HepG2 (cell line): ENCODE results near the gene GPS1. TPM values are rescaled to one million over a fixed set of nuclear protein-coding genes. Genes with fewer than 3 reads are reported as not detected.

Experiments used
- ELF1 ChIP-seq: sonication (generic); formaldehyde crosslinking; IDR thresholded peaks from 2 replicates; pipeline ENCODE4 v1.4.0; 2020; ENCODE audit warnings: missing genetic modification reagents
- FLYWCH1 ChIP-seq: sonication (generic); formaldehyde crosslinking; IDR thresholded peaks from 2 replicates; pipeline ENCODE4 v1.8.1; 2023; ENCODE audit warnings: mild to moderate bottlenecking, missing genetic modification reagents
- FOSL2 ChIP-seq: sonication (generic); formaldehyde crosslinking; IDR thresholded peaks from 2 replicates; pipeline ENCODE4 v1.4.0; 2020; ENCODE audit warnings: missing genetic modification reagents
- FOXO1 ChIP-seq: sonication (generic); formaldehyde crosslinking; IDR thresholded peaks from 2 replicates; pipeline ENCODE4 v1.4.0; 2020; ENCODE audit warnings: missing genetic modification reagents
- GABPB1 ChIP-seq: IDR thresholded peaks from 2 replicates; pipeline ENCODE4 v1.6.1; 2016; ENCODE audit warnings: mild to moderate bottlenecking, missing genetic modification reagents, moderate library complexity, missing compliant biosample characterization
- HOXA7 ChIP-seq: sonication (generic); formaldehyde crosslinking; IDR thresholded peaks from 2 replicates; pipeline ENCODE4 v1.8.1; 2022; ENCODE audit warnings: mild to moderate bottlenecking, missing genetic modification reagents, moderate library complexity
- NFE2 ChIP-seq: sonication (generic); formaldehyde crosslinking; IDR thresholded peaks from 2 replicates; pipeline ENCODE4 v1.4.0; 2020; ENCODE audit warnings: missing genetic modification reagents
- NFRKB ChIP-seq: fragments of 450-650 bp; IDR thresholded peaks from 2 replicates; pipeline ENCODE4 v1.6.1; 2017
- PBX2 ChIP-seq: IDR thresholded peaks from 2 replicates; pipeline ENCODE4 v1.6.1; 2016; ENCODE audit warnings: control low read depth
- PHF5A ChIP-seq: IDR thresholded peaks from one replicate; pipeline ENCODE4 v1.6.1; 2018; ENCODE audit warnings: low read depth, missing genetic modification reagents; ENCODE audit not compliant: unreplicated experiment
- SETDB1 ChIP-seq: sonication (generic); formaldehyde crosslinking; IDR thresholded peaks from 2 replicates; pipeline ENCODE4 v1.5.1; 2020; ENCODE audit warnings: missing genetic modification reagents, mild to moderate bottlenecking, borderline replicate concordance
- SP140L ChIP-seq: sonication (generic); formaldehyde crosslinking; IDR thresholded peaks from 2 replicates; pipeline ENCODE4 v1.4.0; 2020; ENCODE audit warnings: missing genetic modification reagents, borderline replicate concordance
- XBP1 ChIP-seq: sonication (generic); formaldehyde crosslinking; IDR thresholded peaks from 2 replicates; pipeline ENCODE4 v1.5.0; 2020; ENCODE audit warnings: missing genetic modification reagents
- ZFP37 ChIP-seq: sonication (generic); formaldehyde crosslinking; IDR thresholded peaks from 2 replicates; pipeline ENCODE4 v1.4.0; 2020; ENCODE audit warnings: missing genetic modification reagents, borderline replicate concordance
- ZGPAT ChIP-seq: IDR thresholded peaks from 2 replicates; pipeline ENCODE4 v1.6.1; 2016; ENCODE audit warnings: mild to moderate bottlenecking
- ZNF382 ChIP-seq: sonication (generic); formaldehyde crosslinking; IDR thresholded peaks from 2 replicates; pipeline ENCODE4 v1.5.0; 2020; ENCODE audit warnings: missing genetic modification reagents, mild to moderate bottlenecking, borderline replicate concordance
- ZNF530 ChIP-seq: sonication (generic); formaldehyde crosslinking; IDR thresholded peaks from 2 replicates; pipeline ENCODE4 v1.5.0; 2020; ENCODE audit warnings: low read depth, mild to moderate bottlenecking, missing genetic modification reagents
- ZNF629 ChIP-seq: sonication (generic); formaldehyde crosslinking; conservative IDR thresholded peaks from 2 replicates; pipeline ENCODE4 v1.5.0; 2020; ENCODE audit warnings: missing genetic modification reagents
- ZNF7 ChIP-seq: IDR thresholded peaks from 2 replicates; pipeline ENCODE4 v1.6.1; 2016; ENCODE audit warnings: missing biosample characterization, missing genetic modification reagents
- ZNF737 ChIP-seq: sonication (generic); formaldehyde crosslinking; IDR thresholded peaks from 2 replicates; pipeline ENCODE4 v1.5.0; 2020; ENCODE audit warnings: missing genetic modification reagents, mild to moderate bottlenecking, borderline replicate concordance
- ZSCAN12 ChIP-seq: sonication (generic); formaldehyde crosslinking; IDR thresholded peaks from 2 replicates; pipeline ENCODE4 v1.9.0; 2021; ENCODE audit warnings: mild to moderate bottlenecking, missing genetic modification reagents
- ZUFSP ChIP-seq: sonication (generic); formaldehyde crosslinking; IDR thresholded peaks from 2 replicates; pipeline ENCODE4 v1.9.0; 2021; ENCODE audit warnings: missing genetic modification reagents, mild to moderate bottlenecking, borderline replicate concordance
- polyA plus RNA-seq, 8 experiments: library from polyadenylated mRNA; depleted of rRNA in 3 of 8; stranded (reverse) in 7 of 8; unstranded in 1 of 8; fragments of >200 nt; fragmentation: Illumina TruSeq in 4 of 8; extraction: Trizol in 4 of 8; gene quantifications; 2 replicates each; pipeline versions ENCODE4 v1.2.1 to v1.2.3, GENCODE V29; 2011 to 2016; ENCODE audit warnings: low read depth in 4 of 8, missing spikeins in 1 of 8, mixed read lengths in 1 of 8; ENCODE audit not compliant: insufficient read depth in 1 of 8
- total RNA-seq, 5 experiments: library from RNA; depleted of rRNA; stranded (reverse); fragments of >200 nt; fragmentation: Illumina TruSeq; extraction: Trizol; gene quantifications; 2 replicates each; pipeline ENCODE4 v1.2.3, GENCODE V29; 2016; ENCODE audit warnings: low read depth in 1 of 5
- TF ChIP-seq, protein P1 (sequence below): sonication (generic); formaldehyde crosslinking; IDR thresholded peaks from 2 replicates; pipeline ENCODE4 v1.4.0; 2020; ENCODE audit warnings: missing genetic modification reagents, borderline replicate concordance
- TF ChIP-seq, protein P2 (sequence below): sonication (generic); formaldehyde crosslinking; IDR thresholded peaks from 2 replicates; pipeline ENCODE4 v1.5.0; 2020; ENCODE audit warnings: missing genetic modification reagents, mild to moderate bottlenecking, borderline replicate concordance

GPS1 gene
- total and polyA plus RNA-seq, 2 of the 13 experiments (the other 11 are each of a cell fraction or from before 2014, with no cell fraction given) = 124 to 128 TPM

DNA sequence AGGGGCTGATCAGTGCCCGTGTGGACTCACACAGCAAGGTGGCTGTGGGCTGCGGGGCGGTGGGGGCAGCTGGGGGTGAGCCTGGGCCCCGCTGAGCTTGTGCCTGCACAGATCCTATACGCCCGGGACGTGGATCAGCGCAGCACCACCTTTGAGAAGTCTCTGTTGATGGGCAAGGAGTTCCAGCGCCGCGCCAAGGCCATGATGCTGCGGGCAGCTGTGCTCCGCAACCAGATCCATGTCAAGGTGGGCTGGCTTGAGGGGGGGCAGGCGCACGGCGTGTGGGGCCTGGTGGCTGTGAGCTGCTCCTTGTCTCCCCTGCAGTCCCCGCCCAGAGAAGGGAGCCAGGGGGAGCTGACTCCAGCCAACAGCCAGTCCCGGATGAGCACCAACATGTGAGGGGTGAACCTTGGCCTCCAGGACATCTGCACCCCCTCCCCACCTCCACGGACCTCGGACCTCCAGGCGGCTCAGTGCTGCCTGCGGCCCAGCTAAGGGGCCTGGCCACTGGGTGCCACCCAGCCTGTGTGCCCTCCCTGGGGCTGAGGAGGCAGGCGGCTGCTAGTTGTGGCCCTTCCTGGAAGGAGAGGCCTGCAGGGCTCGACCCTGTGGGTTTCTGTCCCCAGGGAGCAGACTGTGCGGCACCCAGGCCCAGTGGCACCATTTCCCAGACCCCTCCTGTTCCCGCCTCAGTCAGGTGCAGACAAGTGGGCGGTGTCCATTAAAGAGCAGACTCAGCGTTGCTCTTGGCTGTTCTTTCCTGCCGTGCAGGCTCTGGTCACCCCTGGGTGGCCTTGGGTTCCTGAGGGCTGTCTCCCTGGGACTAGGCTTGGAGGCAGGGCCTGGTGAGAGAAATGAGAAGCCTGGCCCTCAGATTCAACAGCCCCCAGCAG lies 5.3 kb downstream of the GPS1 start (continued):
- peak; percentile 73 for TF ChIP-seq PHF5A (CRISPR knock-in tag)
- peak; percentile 35; the same call in 1 of the 2 replicates for TF ChIP-seq ELF1 (CRISPR knock-in tag)
- peak; percentile 73; the same call in 1 of the 2 replicates for TF ChIP-seq ZGPAT
- TF ChIP-seq ZNF7 (CRISPR knock-in tag) = no peak
- TF ChIP-seq ZFP37 = no peak
- no peak for TF ChIP-seq ZSCAN12 (CRISPR knock-in tag)
- TF ChIP-seq GABPB1 (CRISPR knock-in tag) = peak; percentile 71
- TF ChIP-seq PBX2 (CRISPR knock-in tag) = no peak
- no peak for TF ChIP-seq ZUFSP (CRISPR knock-in tag)
- TF ChIP-seq NFE2 (CRISPR knock-in tag) = no peak
- 0 out of 2 replicates have a peak, but pooled peaks have one; percentile 26 for TF ChIP-seq HOXA7 (CRISPR knock-in tag)
- no peak for TF ChIP-seq ZNF530 (CRISPR knock-in tag)
- TF ChIP-seq ZNF629 (CRISPR knock-in tag) = 0 out of 2 replicates have a peak, but pooled peaks have one; percentile 33
- TF ChIP-seq, protein P1, sequence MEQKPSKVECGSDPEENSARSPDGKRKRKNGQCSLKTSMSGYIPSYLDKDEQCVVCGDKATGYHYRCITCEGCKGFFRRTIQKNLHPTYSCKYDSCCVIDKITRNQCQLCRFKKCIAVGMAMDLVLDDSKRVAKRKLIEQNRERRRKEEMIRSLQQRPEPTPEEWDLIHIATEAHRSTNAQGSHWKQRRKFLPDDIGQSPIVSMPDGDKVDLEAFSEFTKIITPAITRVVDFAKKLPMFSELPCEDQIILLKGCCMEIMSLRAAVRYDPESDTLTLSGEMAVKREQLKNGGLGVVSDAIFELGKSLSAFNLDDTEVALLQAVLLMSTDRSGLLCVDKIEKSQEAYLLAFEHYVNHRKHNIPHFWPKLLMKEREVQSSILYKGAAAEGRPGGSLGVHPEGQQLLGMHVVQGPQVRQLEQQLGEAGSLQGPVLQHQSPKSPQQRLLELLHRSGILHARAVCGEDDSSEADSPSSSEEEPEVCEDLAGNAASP (CRISPR knock-in tag) = peak; percentile 71; the same call in 1 of the 2 replicates
- TF ChIP-seq ZNF737 (CRISPR knock-in tag) = no peak
- no peak for TF ChIP-seq FLYWCH1
- no peak for TF ChIP-seq NFRKB
- no peak for TF ChIP-seq ZNF382
- TF ChIP-seq FOSL2 (CRISPR knock-in tag) = no peak
- TF ChIP-seq SETDB1 (CRISPR knock-in tag) = no peak
- TF ChIP-seq SP140L = no peak
- TF ChIP-seq XBP1 (CRISPR knock-in tag) = no peak
- TF ChIP-seq, protein P2, sequence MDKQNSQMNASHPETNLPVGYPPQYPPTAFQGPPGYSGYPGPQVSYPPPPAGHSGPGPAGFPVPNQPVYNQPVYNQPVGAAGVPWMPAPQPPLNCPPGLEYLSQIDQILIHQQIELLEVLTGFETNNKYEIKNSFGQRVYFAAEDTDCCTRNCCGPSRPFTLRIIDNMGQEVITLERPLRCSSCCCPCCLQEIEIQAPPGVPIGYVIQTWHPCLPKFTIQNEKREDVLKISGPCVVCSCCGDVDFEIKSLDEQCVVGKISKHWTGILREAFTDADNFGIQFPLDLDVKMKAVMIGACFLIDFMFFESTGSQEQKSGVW (CRISPR knock-in tag) = no peak
- TF ChIP-seq FOXO1 (CRISPR knock-in tag) = peak; percentile 48; the same call in 1 of the 2 replicates
